GM23338 (cell line): Measurements from ENCODE around the gene RAP1GAP2. TPM values are rescaled to one million over a fixed set of nuclear protein-coding genes. Genes with fewer than 3 reads are reported as not detected.

ENCODE experiments used
- ATAC-seq: fragments of 200-7000 bp; cut with Tn5 transposase; 3 replicates; pipeline ENCODE4 v1.9.1; 2020
- DNase-seq: peaks from one replicate; pipeline ENCODE4 v3.0.0-alpha.2; 2015; ENCODE audit warnings: low spot score
- H2AFZ ChIP-seq: fragments of 200-600 bp; sonication (generic); 2 replicates; pipeline ENCODE4 v1.8.0; 2016; ENCODE audit warnings: antibody characterized with exemption, mild to moderate bottlenecking, moderate library complexity
- H3F3A ChIP-seq: fragments of 200-600 bp; sonication (generic); replicated peaks from 2 replicates; pipeline ENCODE4 v1.8.0; 2017; ENCODE audit warnings: antibody characterized with exemption, mixed run types, low read depth
- H3K27ac ChIP-seq: fragments of 200-600 bp; sonication (generic); 2 replicates; pipeline ENCODE4 v1.6.1; 2016; ENCODE audit warnings: low read depth
- H3K27me3 ChIP-seq: fragments of 200-600 bp; sonication (generic); 2 replicates; pipeline ENCODE4 v1.8.0; 2016; ENCODE audit warnings: mild to moderate bottlenecking, mixed run types, moderate library complexity; ENCODE audit not compliant: insufficient read depth
- H3K36me3 ChIP-seq: fragments of 200-600 bp; sonication (generic); 2 replicates; pipeline ENCODE4 v1.8.0; 2016; ENCODE audit warnings: mild to moderate bottlenecking; ENCODE audit not compliant: insufficient read depth
- H3K4me1 ChIP-seq: fragments of 200-600 bp; sonication (generic); 2 replicates; pipeline ENCODE4 v1.8.0; 2016; ENCODE audit warnings: mild to moderate bottlenecking, moderate library complexity; ENCODE audit not compliant: insufficient read depth
- H3K4me2 ChIP-seq: fragments of 200-600 bp; sonication (generic); 2 replicates; pipeline ENCODE4 v1.7.1; 2017; ENCODE audit warnings: mixed run types
- H3K4me3 ChIP-seq: fragments of 200-600 bp; sonication (generic); 2 replicates; pipeline ENCODE4 v1.6.1; 2016; ENCODE audit warnings: mixed run types
- H3K79me2 ChIP-seq: fragments of 200-600 bp; sonication (generic); replicated peaks from 2 replicates; pipeline ENCODE4 v1.8.0; 2017; ENCODE audit warnings: mild to moderate bottlenecking; ENCODE audit not compliant: insufficient read depth
- H3K9me2 ChIP-seq: fragments of 200-600 bp; sonication (generic); 2 replicates; pipeline ENCODE4 v1.8.0; 2017; ENCODE audit not compliant: insufficient read depth
- H4K20me1 ChIP-seq: fragments of 200-600 bp; sonication (generic); replicated peaks from 2 replicates; pipeline ENCODE4 v1.8.0; 2017; ENCODE audit warnings: mild to moderate bottlenecking; ENCODE audit not compliant: insufficient read depth
- H3K27ac Mint-ChIP-seq: 2 replicates; pipeline ENCODE4 v1.8.0; 2020; ENCODE audit warnings: inconsistent platforms, mild to moderate bottlenecking, moderate library complexity, mixed read lengths
- H3K27me3 Mint-ChIP-seq: 3 replicates; pipeline ENCODE4 v1.8.0; 2022; ENCODE audit warnings: low read depth, mild to moderate bottlenecking, moderate library complexity, mixed read lengths, inconsistent platforms; ENCODE audit not compliant: insufficient read depth, poor library complexity
- H3K36me3 Mint-ChIP-seq: 3 replicates; pipeline ENCODE4 v1.8.0; 2021; ENCODE audit warnings: low read depth, mild to moderate bottlenecking, inconsistent platforms, moderate library complexity, mixed read lengths
- H3K4me1 Mint-ChIP-seq: 3 replicates; pipeline ENCODE4 v1.8.0; 2020; ENCODE audit warnings: mild to moderate bottlenecking, inconsistent platforms, mixed read lengths
- H3K4me3 Mint-ChIP-seq: 3 replicates; pipeline ENCODE4 v1.8.0; 2021; ENCODE audit warnings: moderate library complexity, mild to moderate bottlenecking, inconsistent platforms, mixed read lengths
- H3K9me3 Mint-ChIP-seq: 3 replicates; pipeline ENCODE4 v1.8.0; 2020; ENCODE audit warnings: moderate library complexity, mild to moderate bottlenecking, inconsistent platforms, mixed read lengths
- EZH2 ChIP-seq: fragments of 200-600 bp; sonication (generic); IDR thresholded peaks from one replicate; pipeline ENCODE4 v1.8.0; 2017; ENCODE audit warnings: antibody characterized with exemption, mild to moderate bottlenecking, low read depth; ENCODE audit not compliant: unreplicated experiment
- ZNF462 ChIP-seq: fragments of 250-450 bp; sonication (Bioruptor Pico); IDR thresholded peaks from 2 replicates; pipeline ENCODE4 v1.5.0; 2020; ENCODE audit warnings: mild to moderate bottlenecking, moderate library complexity
- polyA plus RNA-seq: library from polyadenylated mRNA; unstranded; fragments of >200 nt; fragmentation: Nextera tagmentation; extraction: Ambion mirVana; gene quantifications from 2 replicates; pipeline ENCODE4 v1.2.1, GENCODE V29; 2016
- total RNA-seq: library from RNA; depleted of rRNA; stranded (reverse); fragments of >200 nt; shearing (Covaris generic); gene quantifications from 2 replicates; pipeline ENCODE4 v1.2.3, GENCODE V29; 2014
- TF ChIP-seq, protein P1 (sequence below): IDR thresholded peaks from one replicate; pipeline ENCODE4 v1.6.1; 2018; ENCODE audit warnings: antibody characterized with exemption; ENCODE audit not compliant: unreplicated experiment
- TF ChIP-seq, protein P2 (sequence below), 2 experiments: fragments of 200-600 bp in 1 of 2; sonication (generic) in 1 of 2; conservative IDR thresholded peaks; 2 replicates each; pipeline versions ENCODE4 v1.5.1 to v1.6.1; 2016 to 2017; ENCODE audit warnings: antibody characterized with exemption in 2 of 2, low read depth in 2 of 2, mild to moderate bottlenecking in 2 of 2, moderate library complexity in 1 of 2

Gene RAP1GAP2
- total and polyA plus RNA-seq, 2 experiments from 2014 or later = 17.8 to 46.1 TPM

GRCh38 chr17:2797637-2798036, 1.4 kb downstream of the RAP1GAP2 start:
- ATAC-seq (no peak), DNase-seq (no peak)
- no peak overlapping the region for H3K4me3 ChIP-seq
- H3K79me2 ChIP-seq = no peaks in the 10 kb centered on the region
- H3K36me3 Mint-ChIP-seq = no peaks in the 10 kb centered on the region
- H3K9me3 Mint-ChIP-seq = no peaks in the 10 kb centered on the region
- no peaks in the 10 kb centered on the region for H3F3A ChIP-seq
- H3K4me1 Mint-ChIP-seq = peaks cover 26% of the 10 kb centered on the region
- no peak overlapping the region for H3K4me2 ChIP-seq
- no peaks in the 10 kb centered on the region for H3K27me3 ChIP-seq
- H3K4me1 ChIP-seq = peaks cover 4% of the 10 kb centered on the region; the same call in 1 of the 2 replicates
- no peak overlapping the region for H3K27ac ChIP-seq
- no peaks in the 10 kb centered on the region for H3K36me3 ChIP-seq
- H3K27me3 Mint-ChIP-seq = peaks cover 15% of the 10 kb centered on the region
- H3K9me2 ChIP-seq = no peaks in the 10 kb centered on the region
- H3K27ac Mint-ChIP-seq = no peak overlapping the region
- no peak overlapping the region for H3K4me3 Mint-ChIP-seq
- no peaks in the 10 kb centered on the region for H4K20me1 ChIP-seq
- TF ChIP-seq ZNF462 (no peak), EZH2 (no peak)
- TF ChIP-seq, protein P1, sequence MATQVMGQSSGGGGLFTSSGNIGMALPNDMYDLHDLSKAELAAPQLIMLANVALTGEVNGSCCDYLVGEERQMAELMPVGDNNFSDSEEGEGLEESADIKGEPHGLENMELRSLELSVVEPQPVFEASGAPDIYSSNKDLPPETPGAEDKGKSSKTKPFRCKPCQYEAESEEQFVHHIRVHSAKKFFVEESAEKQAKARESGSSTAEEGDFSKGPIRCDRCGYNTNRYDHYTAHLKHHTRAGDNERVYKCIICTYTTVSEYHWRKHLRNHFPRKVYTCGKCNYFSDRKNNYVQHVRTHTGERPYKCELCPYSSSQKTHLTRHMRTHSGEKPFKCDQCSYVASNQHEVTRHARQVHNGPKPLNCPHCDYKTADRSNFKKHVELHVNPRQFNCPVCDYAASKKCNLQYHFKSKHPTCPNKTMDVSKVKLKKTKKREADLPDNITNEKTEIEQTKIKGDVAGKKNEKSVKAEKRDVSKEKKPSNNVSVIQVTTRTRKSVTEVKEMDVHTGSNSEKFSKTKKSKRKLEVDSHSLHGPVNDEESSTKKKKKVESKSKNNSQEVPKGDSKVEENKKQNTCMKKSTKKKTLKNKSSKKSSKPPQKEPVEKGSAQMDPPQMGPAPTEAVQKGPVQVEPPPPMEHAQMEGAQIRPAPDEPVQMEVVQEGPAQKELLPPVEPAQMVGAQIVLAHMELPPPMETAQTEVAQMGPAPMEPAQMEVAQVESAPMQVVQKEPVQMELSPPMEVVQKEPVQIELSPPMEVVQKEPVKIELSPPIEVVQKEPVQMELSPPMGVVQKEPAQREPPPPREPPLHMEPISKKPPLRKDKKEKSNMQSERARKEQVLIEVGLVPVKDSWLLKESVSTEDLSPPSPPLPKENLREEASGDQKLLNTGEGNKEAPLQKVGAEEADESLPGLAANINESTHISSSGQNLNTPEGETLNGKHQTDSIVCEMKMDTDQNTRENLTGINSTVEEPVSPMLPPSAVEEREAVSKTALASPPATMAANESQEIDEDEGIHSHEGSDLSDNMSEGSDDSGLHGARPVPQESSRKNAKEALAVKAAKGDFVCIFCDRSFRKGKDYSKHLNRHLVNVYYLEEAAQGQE = no peak
- TF ChIP-seq, protein P2, sequence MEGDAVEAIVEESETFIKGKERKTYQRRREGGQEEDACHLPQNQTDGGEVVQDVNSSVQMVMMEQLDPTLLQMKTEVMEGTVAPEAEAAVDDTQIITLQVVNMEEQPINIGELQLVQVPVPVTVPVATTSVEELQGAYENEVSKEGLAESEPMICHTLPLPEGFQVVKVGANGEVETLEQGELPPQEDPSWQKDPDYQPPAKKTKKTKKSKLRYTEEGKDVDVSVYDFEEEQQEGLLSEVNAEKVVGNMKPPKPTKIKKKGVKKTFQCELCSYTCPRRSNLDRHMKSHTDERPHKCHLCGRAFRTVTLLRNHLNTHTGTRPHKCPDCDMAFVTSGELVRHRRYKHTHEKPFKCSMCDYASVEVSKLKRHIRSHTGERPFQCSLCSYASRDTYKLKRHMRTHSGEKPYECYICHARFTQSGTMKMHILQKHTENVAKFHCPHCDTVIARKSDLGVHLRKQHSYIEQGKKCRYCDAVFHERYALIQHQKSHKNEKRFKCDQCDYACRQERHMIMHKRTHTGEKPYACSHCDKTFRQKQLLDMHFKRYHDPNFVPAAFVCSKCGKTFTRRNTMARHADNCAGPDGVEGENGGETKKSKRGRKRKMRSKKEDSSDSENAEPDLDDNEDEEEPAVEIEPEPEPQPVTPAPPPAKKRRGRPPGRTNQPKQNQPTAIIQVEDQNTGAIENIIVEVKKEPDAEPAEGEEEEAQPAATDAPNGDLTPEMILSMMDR (conservative IDR thresholded peaks at IDR 0.05; ENCODE audit: low read depth in 2 of 2) = no peak
- no peak overlapping the region for H2AFZ ChIP-seq
